CD4-positive, alpha-beta T cell (primary cell): ENCODE results near the gene SHF. TPM values are rescaled to one million over a fixed set of nuclear protein-coding genes. Genes with fewer than 3 reads are reported as not detected.

Source experiments
- ATAC-seq: fragments of 200-7000 bp; cut with Tn5 transposase; one replicate; pipeline ENCODE4 v1.10.0; 2022; ENCODE audit warnings: mild to moderate bottlenecking; ENCODE audit not compliant: poor library complexity
- CTCF ChIA-PET: fragments of 350-600 bp; sonication (Branson Sonifier 250); formaldehyde crosslinking; loops from one replicate; lab custom pipeline; 2021; ENCODE audit warnings: antibody characterized with exemption, inconsistent platforms; lab: Charles Lee
- POLR2A ChIA-PET: fragments of 350-600 bp; sonication (Branson Sonifier 250); formaldehyde crosslinking; loops from one replicate; lab custom pipeline; 2021; ENCODE audit warnings: antibody characterized with exemption, inconsistent platforms; lab: Charles Lee
- DNase-seq, 14 experiments: peaks; one replicate each; pipeline ENCODE4 v3.0.0-alpha.2; 2013 to 2020; ENCODE audit warnings: mixed read lengths in 2 of 14
- H3K27ac ChIP-seq, 2 donors: one replicate each; pipeline versions ENCODE4 v1.5.1 to v1.7.0; 2013; ENCODE audit warnings: low read length in 2 of 2, low read depth in 1 of 2, mild to moderate bottlenecking in 1 of 2
- H3K27me3 ChIP-seq, 2 experiments: 1 replicate in 1 of 2; 2 replicates in 1 of 2; pipeline versions ENCODE4 v1.6.1 to v1.7.0; 2013; ENCODE audit warnings: low read length in 2 of 2, control low read depth in 1 of 2, mild to moderate bottlenecking in 1 of 2, moderate library complexity in 1 of 2; ENCODE audit not compliant: insufficient read depth in 2 of 2, control insufficient read depth in 1 of 2
- H3K36me3 ChIP-seq: one replicate; pipeline ENCODE4 v1.6.1; 2013; ENCODE audit warnings: low read length, control low read depth; ENCODE audit not compliant: insufficient read depth
- H3K4me1 ChIP-seq: one replicate; pipeline ENCODE4 v1.6.1; 2013; ENCODE audit warnings: low read length, control low read depth; ENCODE audit not compliant: insufficient read depth
- H3K4me3 ChIP-seq: one replicate; pipeline ENCODE4 v1.5.1; 2013; ENCODE audit warnings: mild to moderate bottlenecking, low read length, moderate library complexity
- H3K9me3 ChIP-seq, 2 experiments: 1 replicate in 1 of 2; 2 replicates in 1 of 2; pipeline versions ENCODE4 v1.6.1 to v1.7.0; 2013; ENCODE audit warnings: low read length in 2 of 2, mild to moderate bottlenecking in 2 of 2, control low read depth in 1 of 2, moderate library complexity in 1 of 2; ENCODE audit not compliant: control insufficient read depth in 1 of 2, insufficient read depth in 1 of 2
- H3K27ac Mint-ChIP-seq: one replicate; pipeline ENCODE4 v1.8.0; 2020; ENCODE audit warnings: mixed read lengths
- H3K27me3 Mint-ChIP-seq: one replicate; pipeline ENCODE4 v1.8.0; 2021; ENCODE audit warnings: mixed read lengths
- H3K36me3 Mint-ChIP-seq: one replicate; pipeline ENCODE4 v1.8.0; 2021; ENCODE audit warnings: low read depth, mixed read lengths
- H3K4me1 Mint-ChIP-seq: one replicate; pipeline ENCODE4 v1.8.0; 2021; ENCODE audit warnings: low read depth, mixed read lengths
- H3K4me3 Mint-ChIP-seq: one replicate; pipeline ENCODE4 v1.8.0; 2020; ENCODE audit warnings: mild to moderate bottlenecking, mixed read lengths
- H3K9me3 Mint-ChIP-seq: one replicate; pipeline ENCODE4 v1.8.0; 2020; ENCODE audit warnings: mixed read lengths
- intact Hi-C, 2 experiments: fragments of 100-400 bp; cut with DNase I in 1 of 2; cut with micrococcal nuclease in 1 of 2; formaldehyde crosslinking; loops; one replicate each; pipeline versions ENCODE4 v1.15.1 to v1.9.0; 2023 to 2025; cut with DNase I, micrococcal nuclease
- total RNA-seq, 174 experiments: library from RNA in 2 of 174; stranded (reverse) in 2 of 174; gene quantifications; one replicate each; pipeline ENCODE4 v1.2.3 and lab custom pipeline; 2021 to 2026
- TF ChIP-seq, protein P1 (sequence below): fragments of 200-600 bp; IDR thresholded peaks from one replicate; pipeline ENCODE4 v1.8.0; 2022; ENCODE audit warnings: antibody characterized with exemption, mild to moderate bottlenecking

The SHF gene
- total RNA-seq, 2 experiments from 2014 or later: 3.7 to 3.9 TPM

GRCh38 chr15:45174577-45174976 is 13.2 kb downstream of the SHF start:
- Mint-ChIP-seq H3K9me3 (no peaks in the 10 kb centered on the region), H3K36me3 (no peaks in the 10 kb centered on the region), H3K27ac (no peak overlapping the region), H3K27me3 (no peaks in the 10 kb centered on the region), H3K4me3 (no peak overlapping the region), H3K4me1 (no peaks in the 10 kb centered on the region)
- TF ChIP-seq, protein P1, sequence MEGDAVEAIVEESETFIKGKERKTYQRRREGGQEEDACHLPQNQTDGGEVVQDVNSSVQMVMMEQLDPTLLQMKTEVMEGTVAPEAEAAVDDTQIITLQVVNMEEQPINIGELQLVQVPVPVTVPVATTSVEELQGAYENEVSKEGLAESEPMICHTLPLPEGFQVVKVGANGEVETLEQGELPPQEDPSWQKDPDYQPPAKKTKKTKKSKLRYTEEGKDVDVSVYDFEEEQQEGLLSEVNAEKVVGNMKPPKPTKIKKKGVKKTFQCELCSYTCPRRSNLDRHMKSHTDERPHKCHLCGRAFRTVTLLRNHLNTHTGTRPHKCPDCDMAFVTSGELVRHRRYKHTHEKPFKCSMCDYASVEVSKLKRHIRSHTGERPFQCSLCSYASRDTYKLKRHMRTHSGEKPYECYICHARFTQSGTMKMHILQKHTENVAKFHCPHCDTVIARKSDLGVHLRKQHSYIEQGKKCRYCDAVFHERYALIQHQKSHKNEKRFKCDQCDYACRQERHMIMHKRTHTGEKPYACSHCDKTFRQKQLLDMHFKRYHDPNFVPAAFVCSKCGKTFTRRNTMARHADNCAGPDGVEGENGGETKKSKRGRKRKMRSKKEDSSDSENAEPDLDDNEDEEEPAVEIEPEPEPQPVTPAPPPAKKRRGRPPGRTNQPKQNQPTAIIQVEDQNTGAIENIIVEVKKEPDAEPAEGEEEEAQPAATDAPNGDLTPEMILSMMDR: no peak
- Histone ChIP-seq H3K27ac (no peak overlapping the region), H3K36me3 (no peaks in the 10 kb centered on the region), H3K27me3 (no peaks in the 10 kb centered on the region), H3K4me1 (peaks cover 3% of the 10 kb centered on the region), H3K9me3 (no peaks in the 10 kb centered on the region), H3K4me3 (no peak overlapping the region)
- DNase-seq: no peak
- ATAC-seq: no peak
- intact Hi-C loops: no loop called here
- CTCF ChIA-PET: interaction anchor here (1.0 to 1.1 kb wide), 2 partner anchors 30 to 56 kb away, joined by 3 read pairs; no protein-coding TSS in a partner anchor
- POLR2A ChIA-PET: no interaction called here

DNA sequence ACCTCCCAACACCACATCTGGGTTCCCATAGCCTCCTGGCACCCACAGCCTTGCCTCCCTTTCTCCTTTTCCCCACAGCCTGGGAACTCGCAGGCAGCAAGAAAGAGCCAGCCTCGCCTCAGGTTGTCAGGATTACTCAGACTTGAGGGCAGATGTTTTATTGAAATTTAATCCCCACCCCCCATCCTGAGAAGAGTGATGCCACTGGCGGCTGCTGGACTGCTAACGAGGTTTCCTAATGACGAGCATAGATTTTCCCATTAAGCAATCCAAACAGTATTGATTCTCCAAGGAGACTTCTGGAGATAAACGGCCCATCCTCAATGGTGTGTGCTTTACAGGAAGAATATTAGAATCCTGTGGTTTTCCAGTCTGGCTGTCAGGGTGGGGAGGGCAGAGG is 13.7 kb downstream of the SHF start:
- no peaks in the 10 kb centered on the region for H3K4me1 ChIP-seq
- Mint-ChIP-seq H3K9me3 (no peaks in the 10 kb centered on the region), H3K27me3 (no peaks in the 10 kb centered on the region), H3K4me1 (no peaks in the 10 kb centered on the region), H3K4me3 (no peak overlapping the region), H3K27ac (no peak overlapping the region), H3K36me3 (no peaks in the 10 kb centered on the region)
- TF ChIP-seq, protein P1: no peak
- H3K4me3 ChIP-seq: no peak overlapping the region
- no peaks in the 10 kb centered on the region for H3K9me3 ChIP-seq
- no peak overlapping the region for H3K27ac ChIP-seq
- CTCF ChIA-PET: no interaction called here
- no peaks in the 10 kb centered on the region for H3K27me3 ChIP-seq
- DNase-seq (no peak), ATAC-seq (no peak)
- H3K36me3 ChIP-seq: no peaks in the 10 kb centered on the region
- intact Hi-C loops: no loop called here
- POLR2A ChIA-PET: no interaction called here

DNA sequence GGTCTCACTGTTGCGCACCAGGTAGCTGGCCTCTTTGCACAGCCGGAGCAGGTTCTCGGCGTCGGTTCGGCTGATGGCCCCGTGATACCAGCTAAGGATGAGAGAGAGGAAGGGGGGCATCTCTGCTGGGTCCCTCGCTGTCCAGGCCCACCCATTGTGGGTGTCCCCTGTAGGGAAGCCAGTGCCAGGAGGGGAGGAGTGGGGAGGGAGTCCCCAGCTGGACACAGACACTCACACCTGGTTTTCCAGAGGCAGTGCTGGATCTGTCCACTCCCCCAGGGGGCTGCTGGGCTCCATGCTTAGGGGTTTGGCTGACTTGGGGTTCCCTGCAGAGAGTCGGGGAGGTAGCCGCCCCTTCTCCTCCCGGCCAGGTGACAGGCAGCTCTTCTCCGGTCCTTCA is 15.9 kb downstream of the SHF start:
- H3K4me1 ChIP-seq: peaks cover 7% of the 10 kb centered on the region
- H3K27ac Mint-ChIP-seq: no peak overlapping the region
- CTCF ChIA-PET: interaction anchor here (1.0 kb wide), 1 partner anchor 33 kb away, joined by 3 read pairs; no protein-coding TSS in a partner anchor
- POLR2A ChIA-PET: interaction anchor here (1.0 to 1.8 kb wide), 2 partner anchors 28 to 29 kb away, joined by 4 to 5 read pairs; no protein-coding TSS in a partner anchor
- TF ChIP-seq, protein P1: no peak
- H3K27me3 ChIP-seq: no peaks in the 10 kb centered on the region
- DNase-seq: no peak
- H3K27me3 Mint-ChIP-seq: no peaks in the 10 kb centered on the region
- H3K9me3 Mint-ChIP-seq: no peaks in the 10 kb centered on the region
- H3K9me3 ChIP-seq: no peaks in the 10 kb centered on the region
- no peak overlapping the region for H3K4me3 ChIP-seq
- no peaks in the 10 kb centered on the region for H3K36me3 ChIP-seq
- intact Hi-C loops: no loop called here
- H3K4me3 Mint-ChIP-seq: no peak overlapping the region
- no peak overlapping the region for H3K27ac ChIP-seq
- ATAC-seq: no peak
- H3K36me3 Mint-ChIP-seq: no peaks in the 10 kb centered on the region
- H3K4me1 Mint-ChIP-seq: no peaks in the 10 kb centered on the region
